Lung (tissue), 12 donors: ENCODE data around the gene ZNF836. TPM values are rescaled to one million over a fixed set of nuclear protein-coding genes. Genes with fewer than 3 reads are reported as not detected.

Experiments used
- ATAC-seq: fragments of 200-7000 bp; cut with Tn5 transposase; one replicate; pipeline ENCODE4 v1.9.1; 2020; ENCODE audit warnings: moderate number of reproducible peaks; ENCODE audit not compliant: insufficient read depth, low FRiP score
- DNase-seq, 3 donors: peaks; one replicate each; pipeline ENCODE4 v3.0.0-alpha.2; 2013 to 2017
- H3K27ac ChIP-seq, 2 donors: one replicate each; pipeline ENCODE4 v1.5.1; 2013; ENCODE audit warnings: mild to moderate bottlenecking in 2 of 2, moderate library complexity in 2 of 2, control low read depth in 1 of 2, inconsistent platforms in 1 of 2, low read depth in 1 of 2, low read length in 1 of 2
- H3K27me3 ChIP-seq, 3 donors: one replicate each; pipeline ENCODE4 v1.5.1; 2013; ENCODE audit warnings: low read length in 2 of 3; ENCODE audit not compliant: control insufficient read depth in 3 of 3, insufficient read depth in 3 of 3
- H3K36me3 ChIP-seq, 4 donors: one replicate each; pipeline ENCODE4 v1.5.1; 2013; ENCODE audit warnings: low read length in 4 of 4, mild to moderate bottlenecking in 1 of 4, moderate library complexity in 1 of 4; ENCODE audit not compliant: control insufficient read depth in 4 of 4, insufficient read depth in 4 of 4
- H3K4me1 ChIP-seq, 5 donors: one replicate each; pipeline ENCODE4 v1.5.1; 2013; ENCODE audit warnings: low read length in 5 of 5, mild to moderate bottlenecking in 2 of 5, moderate library complexity in 1 of 5; ENCODE audit not compliant: control insufficient read depth in 5 of 5, insufficient read depth in 5 of 5
- H3K4me3 ChIP-seq: one replicate; pipeline ENCODE4 v1.5.1; 2013; ENCODE audit warnings: mild to moderate bottlenecking, control low read depth, moderate library complexity
- H3K9ac ChIP-seq, 2 donors: one replicate each; pipeline ENCODE4 v1.5.1; 2013; ENCODE audit warnings: low read length in 2 of 2, control low read depth in 1 of 2; ENCODE audit not compliant: insufficient read depth in 1 of 2
- H3K9me3 ChIP-seq, 4 donors: one replicate each; pipeline ENCODE4 v1.5.1; 2013; ENCODE audit warnings: low read length in 3 of 4, mild to moderate bottlenecking in 1 of 4, moderate library complexity in 1 of 4; ENCODE audit not compliant: control insufficient read depth in 4 of 4, insufficient read depth in 3 of 4
- WGBS, 2 donors: extraction: QIAGEN DNeasy Blood & Tissue Kit; methylation state at CpG; one replicate each; pipeline ENCODE4 v1.1.7; 2013; 5-methylcytosine and 5-hydroxymethylcytosine counted together
- polyA plus RNA-seq, 2 donors: library from polyadenylated mRNA; stranded (reverse); fragments of 200-250 nt; gene quantifications; one replicate each; pipeline ENCODE4 v1.2.1, GENCODE V29; 2013
- total RNA-seq, 2 donors: library from RNA; depleted of rRNA in 1 of 2; stranded (reverse); fragments of >200 nt in 1 of 2; gene quantifications; one replicate each; pipeline ENCODE4 v1.2.1, GENCODE V29; 2014 to 2021
- TF ChIP-seq, protein P1 (sequence below): IDR thresholded peaks from 2 replicates; pipeline ENCODE4 v1.5.1; 2012; ENCODE audit warnings: mild to moderate bottlenecking; ENCODE audit errors: control extremely low read depth, extremely low read depth
- donor health status: control.
- donor health status: control.
- donor health status: Bipolar disorder and iron deficiency.
- donor health status: healthy.
- donor health status: DM: yes; HTN: yes; CAD: no.

The ZNF836 gene
- total and polyA plus RNA-seq, 4 donors = 3.0 to 20.6 (median 9.7) TPM

DNA sequence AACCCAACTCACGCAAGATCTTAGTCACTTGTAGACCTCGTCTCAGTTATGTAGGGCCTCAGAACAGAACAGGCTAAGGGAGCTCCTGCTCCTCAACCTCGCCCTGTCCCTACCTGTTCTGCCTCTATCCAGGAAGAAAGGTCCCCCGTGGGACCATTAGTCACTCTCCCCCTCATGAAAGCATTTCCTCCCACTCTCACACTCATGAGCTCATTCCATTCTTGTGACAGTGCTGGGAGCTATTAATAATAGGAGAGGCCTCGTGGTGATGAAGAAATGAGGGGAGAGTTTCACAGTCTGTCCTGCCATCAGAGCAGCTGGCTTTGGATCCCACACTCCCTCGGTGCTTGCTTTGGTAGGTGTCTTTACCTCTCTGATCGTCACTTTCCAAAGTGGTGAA lies 28.6 kb upstream of the ZNF836 start:
- ATAC-seq (no peak), DNase-seq (no peak)
- peaks cover 34 to 60% (median 41%) of the 10 kb centered on the region in 4 donors for H3K36me3 ChIP-seq
- H3K27ac ChIP-seq = peak overlapping the region; percentile 40 to 84
- no peak overlapping the region for H3K4me3 ChIP-seq
- no peaks in the 10 kb centered on the region for H3K27me3 ChIP-seq
- TF ChIP-seq, protein P1, sequence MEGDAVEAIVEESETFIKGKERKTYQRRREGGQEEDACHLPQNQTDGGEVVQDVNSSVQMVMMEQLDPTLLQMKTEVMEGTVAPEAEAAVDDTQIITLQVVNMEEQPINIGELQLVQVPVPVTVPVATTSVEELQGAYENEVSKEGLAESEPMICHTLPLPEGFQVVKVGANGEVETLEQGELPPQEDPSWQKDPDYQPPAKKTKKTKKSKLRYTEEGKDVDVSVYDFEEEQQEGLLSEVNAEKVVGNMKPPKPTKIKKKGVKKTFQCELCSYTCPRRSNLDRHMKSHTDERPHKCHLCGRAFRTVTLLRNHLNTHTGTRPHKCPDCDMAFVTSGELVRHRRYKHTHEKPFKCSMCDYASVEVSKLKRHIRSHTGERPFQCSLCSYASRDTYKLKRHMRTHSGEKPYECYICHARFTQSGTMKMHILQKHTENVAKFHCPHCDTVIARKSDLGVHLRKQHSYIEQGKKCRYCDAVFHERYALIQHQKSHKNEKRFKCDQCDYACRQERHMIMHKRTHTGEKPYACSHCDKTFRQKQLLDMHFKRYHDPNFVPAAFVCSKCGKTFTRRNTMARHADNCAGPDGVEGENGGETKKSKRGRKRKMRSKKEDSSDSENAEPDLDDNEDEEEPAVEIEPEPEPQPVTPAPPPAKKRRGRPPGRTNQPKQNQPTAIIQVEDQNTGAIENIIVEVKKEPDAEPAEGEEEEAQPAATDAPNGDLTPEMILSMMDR = no peak
- peaks cover 0 to 46% (median 0%) of the 10 kb centered on the region in 5 donors for H3K4me1 ChIP-seq
- no peaks in the 10 kb centered on the region for H3K9me3 ChIP-seq
- no peak overlapping the region for H3K9ac ChIP-seq
- WGBS, 2 donors = 67 to 80% methylated on average over 7 of the region's 7 CpGs

GRCh38 chr19:52198678-52199077 lies 27.3 kb upstream of the ZNF836 start:
- TF ChIP-seq, protein P1 = no peak
- peaks cover 30 to 48% (median 33%) of the 10 kb centered on the region in 4 donors for H3K36me3 ChIP-seq
- H3K27me3 ChIP-seq = no peaks in the 10 kb centered on the region
- no peaks in the 10 kb centered on the region for H3K9me3 ChIP-seq
- H3K4me1 ChIP-seq = peaks cover 0 to 52% (median 0%) of the 10 kb centered on the region in 5 donors
- 71 to 79% methylated on average over 3 of the region's 3 CpGs for WGBS, 2 donors
- H3K4me3 ChIP-seq = no peak overlapping the region
- ATAC-seq (no peak), DNase-seq (no peak)
- no peak overlapping the region for H3K9ac ChIP-seq
- peak overlapping the region in 1 of 2 donors; percentile 0 for H3K27ac ChIP-seq

DNA sequence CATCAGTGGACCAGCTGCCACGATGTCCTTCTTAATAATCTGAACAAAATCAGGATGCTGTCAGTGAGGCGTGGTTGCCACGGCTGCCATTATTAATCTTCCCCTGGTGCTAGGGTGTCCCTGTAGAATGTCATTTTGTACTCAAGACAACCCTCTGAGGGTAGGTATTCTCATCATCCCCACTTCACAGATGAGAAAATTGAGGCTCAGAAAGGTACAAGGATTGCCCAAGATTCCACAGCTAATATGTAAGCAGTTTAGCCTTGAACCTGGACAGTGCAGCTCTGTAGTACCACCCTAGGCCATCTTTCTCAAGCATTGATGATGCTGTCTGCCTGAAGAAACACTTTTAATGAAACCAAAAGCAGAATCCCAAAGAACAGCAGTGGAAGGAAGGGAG lies 26.5 kb upstream of the ZNF836 start:
- peaks cover 26 to 42% (median 27%) of the 10 kb centered on the region in 4 donors for H3K36me3 ChIP-seq
- H3K27ac ChIP-seq = no peak overlapping the region
- peaks cover 0 to 52% (median 0%) of the 10 kb centered on the region in 5 donors for H3K4me1 ChIP-seq

More for the DNA sequence above, 26.5 kb upstream of the ZNF836 start:
- DNase-seq = no peak
- TF ChIP-seq, protein P1 = no peak
- H3K27me3 ChIP-seq = no peaks in the 10 kb centered on the region
- no peak overlapping the region for H3K9ac ChIP-seq
- no peak overlapping the region for H3K4me3 ChIP-seq
- no peak for ATAC-seq
- H3K9me3 ChIP-seq = no peaks in the 10 kb centered on the region
- WGBS, 2 donors = 87 to 90% methylated on average over 3 of the region's 3 CpGs
